WERI-Rb-1 (cell line): ENCODE results near the gene CYB5R4.
"Not testable (repeated sequence)": the region's sequence is repeated elsewhere in the genome, so short reads cannot be mapped to it uniquely, and the experiment has no call there.

Experiments
- DNase-seq: peaks from one replicate; pipeline ENCODE4 v3.0.0-alpha.2; 2020
- H3K27ac ChIP-seq: fragments of 250-450 bp; sonication (Bioruptor Pico); 2 replicates; pipeline ENCODE4 v1.5.1; 2020; ENCODE audit warnings: mild to moderate bottlenecking, moderate library complexity
- H3K27me3 ChIP-seq: fragments of 250-450 bp; sonication (Bioruptor Pico); 2 replicates; pipeline ENCODE4 v1.5.1; 2021; ENCODE audit warnings: mild to moderate bottlenecking, low read depth, moderate library complexity; ENCODE audit not compliant: insufficient read depth, severe bottlenecking
- H3K36me3 ChIP-seq: fragments of 250-450 bp; sonication (Bioruptor Pico); 2 replicates; pipeline ENCODE4 v1.5.1; 2020; ENCODE audit warnings: mild to moderate bottlenecking, moderate library complexity
- H3K4me3 ChIP-seq: 2 replicates; pipeline ENCODE4 v1.5.1; 2011; ENCODE audit warnings: low read depth, mild to moderate bottlenecking, control low read depth, low read length
- H3K9me3 ChIP-seq: fragments of 250-450 bp; sonication (Bioruptor Pico); 2 replicates; pipeline ENCODE4 v1.5.1; 2021; ENCODE audit warnings: mild to moderate bottlenecking, moderate library complexity; ENCODE audit not compliant: severe bottlenecking
- CTCF ChIP-seq: IDR thresholded peaks from 2 replicates; pipeline ENCODE4 v1.5.1; 2011; ENCODE audit warnings: low read depth, mild to moderate bottlenecking, control low read depth, inconsistent platforms, low read length

CYB5R4 gene

DNA sequence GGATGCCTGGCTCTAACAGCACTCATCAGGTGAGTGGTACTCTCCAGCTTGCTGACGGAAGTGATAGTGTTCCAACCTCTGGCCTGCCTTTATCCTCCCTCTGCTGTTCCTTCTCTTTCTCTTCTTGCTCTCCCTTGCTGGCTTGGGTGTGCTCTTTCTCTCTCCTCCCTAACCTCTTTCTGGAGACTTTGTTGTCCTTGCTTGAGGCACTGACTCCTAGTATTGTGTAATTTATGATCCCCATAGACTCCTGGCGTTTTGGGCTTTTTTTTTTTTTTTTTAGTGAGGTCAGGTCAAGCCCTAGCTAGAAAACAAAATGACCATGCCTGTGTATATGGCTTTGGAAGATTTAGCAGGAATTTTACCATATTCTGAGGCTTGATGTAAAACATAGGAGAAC, 89.4 kb downstream of the CYB5R4 start:
- H3K4me3 ChIP-seq, result no peak overlapping the region
- no peak for TF ChIP-seq CTCF
- H3K9me3 ChIP-seq, result peaks cover 7% of the 10 kb centered on the region
- no peaks in the 10 kb centered on the region for H3K27me3 ChIP-seq
- H3K27ac ChIP-seq, result no peak overlapping the region
- no peaks in the 10 kb centered on the region for H3K36me3 ChIP-seq
- no peak for DNase-seq

- not testable (repeated sequence) for H3K9me3 ChIP-seq, DNase-seq, H3K27ac ChIP-seq, H3K4me3 ChIP-seq, H3K27me3 ChIP-seq
- H3K36me3 ChIP-seq, result peaks cover 12% of the 10 kb centered on the region
These were observed 91.9 kb downstream of the CYB5R4 start for GRCh38 chr6:83951423-83951822.

- Histone ChIP-seq H3K4me3 (no peak overlapping the region), H3K27me3 (no peaks in the 10 kb centered on the region), H3K36me3 (peaks cover 13% of the 10 kb centered on the region), H3K27ac (no peak overlapping the region), H3K9me3 (no peaks in the 10 kb centered on the region)
- TF ChIP-seq CTCF, result no peak
- no peak for DNase-seq
These were observed 93.3 kb downstream of the CYB5R4 start for GRCh38 chr6:83952830-83953229.

GRCh38 chr6:83954371-83954770, 94.9 kb downstream of the CYB5R4 start:
- H3K9me3 ChIP-seq, result no peaks in the 10 kb centered on the region
- H3K27ac ChIP-seq, result no peak overlapping the region
- H3K4me3 ChIP-seq, result no peak overlapping the region
- TF ChIP-seq CTCF, result no peak
- H3K27me3 ChIP-seq, result no peaks in the 10 kb centered on the region
- no peak for DNase-seq
- peaks cover 13% of the 10 kb centered on the region for H3K36me3 ChIP-seq

- H3K27me3 ChIP-seq, result no peaks in the 10 kb centered on the region
- no peak overlapping the region for H3K4me3 ChIP-seq
- no peak for TF ChIP-seq CTCF
- H3K9me3 ChIP-seq, result no peaks in the 10 kb centered on the region
- no peak for DNase-seq
- peaks cover 24% of the 10 kb centered on the region for H3K36me3 ChIP-seq
- H3K27ac ChIP-seq, result no peak overlapping the region
These were observed 98.8 kb downstream of the CYB5R4 start for GRCh38 chr6:83958241-83958685.

GRCh38 chr6:83960664-83961063, 101.2 kb downstream of the CYB5R4 start:
- H3K36me3 ChIP-seq, result peaks cover 19% of the 10 kb centered on the region
- DNase-seq, result no peak
- H3K27me3 ChIP-seq, result no peaks in the 10 kb centered on the region
- TF ChIP-seq CTCF, result no peak
- no peak overlapping the region for H3K4me3 ChIP-seq
- H3K9me3 ChIP-seq, result no peaks in the 10 kb centered on the region
- no peak overlapping the region for H3K27ac ChIP-seq
